Measurements from ENCODE around the gene SMIM8. TPM values are rescaled to one million over a fixed set of nuclear protein-coding genes. Genes with fewer than 3 reads are reported as not detected.

SMIM8 gene
- total and polyA plus RNA-seq, 10 of the 15 experiments (the other 5 are each of a cell fraction or from before 2014, with no cell fraction given), result 6.2 to 45.8 (median 10.4) TPM

GRCh38 chr6:87341158-87341557 is 18.8 kb downstream of the SMIM8 start:
- no peaks in the 10 kb centered on the region for H3K79me2 ChIP-seq (ENCODE audit: control insufficient read depth, insufficient read depth, low read length)
- no peaks in the 10 kb centered on the region for H3K9me3 ChIP-seq (replicated peaks; ENCODE audit: control insufficient read depth, insufficient read depth, low read length)
- H3K4me3 ChIP-seq, result no peak overlapping the region
- H3K36me3 ChIP-seq (ENCODE audit: control insufficient read depth in 2 of 2, insufficient read depth in 2 of 2, low read length in 1 of 2), result no peaks in the 10 kb centered on the region; a peak in 2 of 4 replicates
- H3K9ac ChIP-seq (ENCODE audit: control insufficient read depth, insufficient read depth, low read length), result no peak overlapping the region
- ChIA-PET POLR2A (interaction anchor here (1.2 kb wide), 1 partner anchor 18 kb away, joined by 3 read pairs; no protein-coding TSS in a partner anchor), CTCF (interaction anchor here (1.2 kb wide), 1 partner anchor 202 kb away, joined by 3 read pairs; no protein-coding TSS in a partner anchor), RAD21 (ENCODE audit: unreplicated experiment) (no interaction called here), SMC1A (ENCODE audit: uncharacterized antibody, unreplicated experiment) (interaction anchor here (0.7 to 1.0 kb wide), 2 partner anchors 19 to 52 kb away, joined by 3 read pairs; no protein-coding TSS in a partner anchor)
- TF ChIP-seq BCLAF1 (IDR thresholded peaks at IDR 0.05) (no peak), SUPT20H (IDR thresholded peaks at IDR 0.05; ENCODE audit: borderline replicate concordance, control insufficient read depth, low read depth, low read length) (no peak), POLR2AphosphoS5 (IDR thresholded peaks at IDR 0.05; ENCODE audit: low read length) (no peak), MYB (IDR thresholded peaks at IDR 0.05; ENCODE audit: borderline replicate concordance, low read depth, low read length) (no peak), RBBP5 (conservative IDR thresholded peaks at IDR 0.05) (no peak), SMAD1 (IDR thresholded peaks at IDR 0.05; ENCODE audit: low read depth, partially characterized antibody) (no peak), SMAD5 (IDR thresholded peaks at IDR 0.05; ENCODE audit: low read depth) (no peak), KAT2A (conservative IDR thresholded peaks at IDR 0.05; ENCODE audit: control insufficient read depth, low read depth, low read length) (no peak), ZSCAN29 (IDR thresholded peaks at IDR 0.05) (no peak), RCOR1 (conservative IDR thresholded peaks at IDR 0.05; ENCODE audit: low read depth, low read length) (no peak), TAF1 (IDR thresholded peaks at IDR 0.05; ENCODE audit: borderline replicate concordance, low read depth, low read length) (no peak), IKZF1 (conservative IDR thresholded peaks at IDR 0.05) (no peak), E2F8 (IDR thresholded peaks at IDR 0.05; ENCODE audit: low read depth, partially characterized antibody) (no peak), PBX3 (IDR thresholded peaks at IDR 0.05; ENCODE audit: insufficient replicate concordance, low read depth, low read length) (no peak)
- TF ChIP-seq, protein P1, sequence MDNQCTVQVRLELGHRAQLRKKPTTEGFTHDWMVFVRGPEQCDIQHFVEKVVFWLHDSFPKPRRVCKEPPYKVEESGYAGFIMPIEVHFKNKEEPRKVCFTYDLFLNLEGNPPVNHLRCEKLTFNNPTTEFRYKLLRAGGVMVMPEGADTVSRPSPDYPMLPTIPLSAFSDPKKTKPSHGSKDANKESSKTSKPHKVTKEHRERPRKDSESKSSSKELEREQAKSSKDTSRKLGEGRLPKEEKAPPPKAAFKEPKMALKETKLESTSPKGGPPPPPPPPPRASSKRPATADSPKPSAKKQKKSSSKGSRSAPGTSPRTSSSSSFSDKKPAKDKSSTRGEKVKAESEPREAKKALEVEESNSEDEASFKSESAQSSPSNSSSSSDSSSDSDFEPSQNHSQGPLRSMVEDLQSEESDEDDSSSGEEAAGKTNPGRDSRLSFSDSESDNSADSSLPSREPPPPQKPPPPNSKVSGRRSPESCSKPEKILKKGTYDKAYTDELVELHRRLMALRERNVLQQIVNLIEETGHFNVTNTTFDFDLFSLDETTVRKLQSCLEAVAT (IDR thresholded peaks at IDR 0.05), result no peak
- TF ChIP-seq, protein P2, sequence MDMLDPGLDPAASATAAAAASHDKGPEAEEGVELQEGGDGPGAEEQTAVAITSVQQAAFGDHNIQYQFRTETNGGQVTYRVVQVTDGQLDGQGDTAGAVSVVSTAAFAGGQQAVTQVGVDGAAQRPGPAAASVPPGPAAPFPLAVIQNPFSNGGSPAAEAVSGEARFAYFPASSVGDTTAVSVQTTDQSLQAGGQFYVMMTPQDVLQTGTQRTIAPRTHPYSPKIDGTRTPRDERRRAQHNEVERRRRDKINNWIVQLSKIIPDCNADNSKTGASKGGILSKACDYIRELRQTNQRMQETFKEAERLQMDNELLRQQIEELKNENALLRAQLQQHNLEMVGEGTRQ (IDR thresholded peaks at IDR 0.05; ENCODE audit: borderline replicate concordance, low read depth, low read length), result no peak
- intact Hi-C loops (cut with micrococcal nuclease; ENCODE audit: unreplicated experiment) (no loop called here), in situ Hi-C loops (cut with MboI) (no loop called here)
- ATAC-seq (no peak), DNase-seq (ENCODE audit: low read depth, low spot score) (no peak), FAIRE-seq (no peak)
- BruUV-seq (replicated peaks), result no TSS peak
- H2AFZ ChIP-seq (ENCODE audit: control insufficient read depth, low read depth, low read length), result no peak overlapping the region
- H3K27ac ChIP-seq (ENCODE audit: control insufficient read depth, insufficient read depth), result no peak overlapping the region
- H3K4me1 ChIP-seq (ENCODE audit: control insufficient read depth, insufficient read depth, low read length), result no peaks in the 10 kb centered on the region
- no peak overlapping the region for H3K4me2 ChIP-seq (ENCODE audit: control insufficient read depth, insufficient read depth)
- no peaks in the 10 kb centered on the region for H4K20me1 ChIP-seq (ENCODE audit: control insufficient read depth, insufficient read depth)
- 81% methylated on average over 2 of the region's 2 CpGs for WGBS (ENCODE audit: insufficient coverage, insufficient replicate concordance, low lambda C conversion rate, missing lambda C conversion rate)
- H3K27me3 ChIP-seq (replicated peaks in 1 of 2; ENCODE audit: control insufficient read depth in 2 of 2, insufficient read depth in 2 of 2, low read length in 1 of 2), result no peaks in the 10 kb centered on the region

Data from GM12878 (cell line).